ENCODE results near the gene CD58. TPM values are rescaled to one million over a fixed set of nuclear protein-coding genes. Genes with fewer than 3 reads are reported as not detected.

CD58 gene
- total RNA-seq, 8 experiments from 2014 or later, result 2.5 to 64.5 (median 12.8) TPM

- in situ Hi-C loops (cut with MboI; ENCODE audit: low pct_unique_long_range_greater_than_20kb in 2 of 9, low sequenced_read_pairs in 9 of 9, unreplicated experiment in 9 of 9), result loop anchor here in 6 of 9 experiments (10.0 to 25.0 kb wide), 5 partner anchors 328 to 678 kb away; no protein-coding TSS in a partner anchor
- 75 to 100% (median 92%) methylated on average over 1 to 3 of the region's 3 CpGs; no CpG with 5 or more reads in 4 of the 10 experiments for WGBS, 10 experiments
- Histone ChIP-seq H3K4me3 (no peak overlapping the region), H3K4me1 (replicated peaks in 1 of 2) (peaks cover 16 to 17% of the 10 kb centered on the region in 2 donors), H3K27ac (no peak overlapping the region)
- ATAC-seq (replicated peaks in 6 of 8), result no peak
Observed at GRCh38 chr1:116490588-116490987, 80.2 kb downstream of the CD58 start.

- Histone ChIP-seq H3K4me1 (replicated peaks in 1 of 2) (peaks cover 14% of the 10 kb centered on the region in 2 donors), H3K4me3 (no peak overlapping the region), H3K27ac (no peak overlapping the region)
- in situ Hi-C loops (cut with MboI; ENCODE audit: low pct_unique_long_range_greater_than_20kb in 2 of 9, low sequenced_read_pairs in 9 of 9, unreplicated experiment in 9 of 9), result loop anchor here in 7 of 9 experiments (10.0 to 25.0 kb wide), 5 partner anchors 84 to 677 kb away; no protein-coding TSS in a partner anchor
- no peak for ATAC-seq (replicated peaks in 6 of 8)
- WGBS, 10 experiments, result 51 to 96% (median 70%) methylated on average over 2 to 5 of the region's 5 CpGs; no CpG with 5 or more reads in 2 of the 10 experiments
Observed at GRCh38 chr1:116489231-116489697, 81.6 kb downstream of the CD58 start.

GRCh38 chr1:116488071-116488470, 82.8 kb downstream of the CD58 start:
- WGBS, 10 experiments, result 20 to 100% (median 79%) methylated on average over 1 to 4 of the region's 4 CpGs; no CpG with 5 or more reads in 1 of the 10 experiments
- in situ Hi-C loops (cut with MboI; ENCODE audit: low pct_unique_long_range_greater_than_20kb in 2 of 9, low sequenced_read_pairs in 9 of 9, unreplicated experiment in 9 of 9), result loop anchor here in 7 of 9 experiments (10.0 to 25.0 kb wide), 5 partner anchors 83 to 676 kb away; no protein-coding TSS in a partner anchor

GRCh38 chr1:116487583-116487982, 83.2 kb downstream of the CD58 start:
- Histone ChIP-seq H3K4me1 (replicated peaks in 1 of 2) (peaks cover 10 to 13% of the 10 kb centered on the region in 2 donors), H3K4me3 (no peak overlapping the region), H3K27ac (no peak overlapping the region)
- 83 to 100% (median 100%) methylated on average over 1 of the region's 1 CpG; no CpG with 5 or more reads in 4 of the 10 experiments for WGBS, 10 experiments
- ATAC-seq (replicated peaks in 6 of 8), result no peak
- in situ Hi-C loops (cut with MboI; ENCODE audit: low pct_unique_long_range_greater_than_20kb in 2 of 9, low sequenced_read_pairs in 9 of 9, unreplicated experiment in 9 of 9), result loop anchor here in 7 of 9 experiments (10.0 to 25.0 kb wide), 5 partner anchors 83 to 675 kb away; no protein-coding TSS in a partner anchor

More at GRCh38 chr1:116488071-116488470, 82.8 kb downstream of the CD58 start:
- ATAC-seq (replicated peaks in 6 of 8), result peak in 2 of 8 experiments; percentile 28 to 30
- Histone ChIP-seq H3K27ac (no peak overlapping the region), H3K4me1 (replicated peaks in 1 of 2) (peaks cover 10 to 13% of the 10 kb centered on the region in 2 donors), H3K4me3 (no peak overlapping the region)

- in situ Hi-C loops (cut with MboI; ENCODE audit: low pct_unique_long_range_greater_than_20kb in 2 of 9, low sequenced_read_pairs in 9 of 9, unreplicated experiment in 9 of 9), result loop anchor here in 7 of 9 experiments (10.0 to 25.0 kb wide), 5 partner anchors 82 to 675 kb away; no protein-coding TSS in a partner anchor
- peaks cover 7 to 10% of the 10 kb centered on the region in 2 donors for H3K4me1 ChIP-seq (replicated peaks in 1 of 2)
- no peak for ATAC-seq (replicated peaks in 6 of 8)
- H3K4me3 ChIP-seq, result no peak overlapping the region
- no peak overlapping the region for H3K27ac ChIP-seq
Observed at GRCh38 chr1:116487031-116487430, 83.8 kb downstream of the CD58 start.

GRCh38 chr1:116486424-116486823, 84.4 kb downstream of the CD58 start:
- Histone ChIP-seq H3K27ac (no peak overlapping the region), H3K4me1 (replicated peaks in 1 of 2) (peaks cover 4 to 5% of the 10 kb centered on the region in 2 donors), H3K4me3 (no peak overlapping the region)
- in situ Hi-C loops (cut with MboI; ENCODE audit: low pct_unique_long_range_greater_than_20kb in 2 of 9, low sequenced_read_pairs in 9 of 9, unreplicated experiment in 9 of 9), result loop anchor here in 7 of 9 experiments (10.0 to 25.0 kb wide), 5 partner anchors 82 to 674 kb away; no protein-coding TSS in a partner anchor
- 42 to 93% (median 80%) methylated on average over 1 to 3 of the region's 3 CpGs; no CpG with 5 or more reads in 2 of the 10 experiments for WGBS, 10 experiments
- peak in 2 of 8 experiments; percentile 40 to 41 for ATAC-seq (replicated peaks in 6 of 8)

- no peak for ATAC-seq (replicated peaks in 6 of 8)
- no peak overlapping the region for H3K27ac ChIP-seq
- peaks cover 3 to 5% of the 10 kb centered on the region in 2 donors for H3K4me1 ChIP-seq (replicated peaks in 1 of 2)
- no peak overlapping the region for H3K4me3 ChIP-seq
- in situ Hi-C loops (cut with MboI; ENCODE audit: low pct_unique_long_range_greater_than_20kb in 2 of 9, low sequenced_read_pairs in 9 of 9, unreplicated experiment in 9 of 9), result loop anchor here in 7 of 9 experiments (10.0 to 25.0 kb wide), 5 partner anchors 81 to 674 kb away; no protein-coding TSS in a partner anchor
- WGBS, 10 experiments, result 83 to 100% (median 94%) methylated on average over 1 to 2 of the region's 2 CpGs; no CpG with 5 or more reads in 3 of the 10 experiments
Observed at GRCh38 chr1:116485976-116486375, 84.8 kb downstream of the CD58 start.

- ATAC-seq (replicated peaks in 6 of 8), result peak; percentile 89 to 99 (median 98)
- in situ Hi-C loops (cut with MboI; ENCODE audit: low pct_unique_long_range_greater_than_20kb in 2 of 9, low sequenced_read_pairs in 9 of 9, unreplicated experiment in 9 of 9), result loop anchor here in 7 of 9 experiments (10.0 to 25.0 kb wide), 5 partner anchors 80 to 673 kb away; no protein-coding TSS in a partner anchor
- Histone ChIP-seq H3K4me1 (replicated peaks in 1 of 2) (peaks cover 3 to 5% of the 10 kb centered on the region in 2 donors), H3K4me3 (no peak overlapping the region), H3K27ac (no peak overlapping the region)
- 44 to 100% (median 58%) methylated on average over 1 to 6 of the region's 6 CpGs; no CpG with 5 or more reads in 4 of the 10 experiments for WGBS, 10 experiments
Observed at GRCh38 chr1:116485071-116485735, 85.6 kb downstream of the CD58 start.

GRCh38 chr1:116483481-116484309, 87.1 kb downstream of the CD58 start:
- no peak overlapping the region for H3K4me3 ChIP-seq
- no peak for ATAC-seq (replicated peaks in 6 of 8)
- in situ Hi-C loops (cut with MboI; ENCODE audit: low pct_unique_long_range_greater_than_20kb in 2 of 9, low sequenced_read_pairs in 9 of 9, unreplicated experiment in 9 of 9), result loop anchor here in 7 of 9 experiments (10.0 to 25.0 kb wide), 5 partner anchors 79 to 671 kb away; no protein-coding TSS in a partner anchor
- H3K27ac ChIP-seq, result no peak overlapping the region
- WGBS, 10 experiments, result 60 to 96% (median 90%) methylated on average over 3 to 11 of the region's 11 CpGs; no CpG with 5 or more reads in 3 of the 10 experiments
- peaks cover 3 to 5% of the 10 kb centered on the region in 2 donors for H3K4me1 ChIP-seq (replicated peaks in 1 of 2)

- in situ Hi-C loops (cut with MboI; ENCODE audit: low pct_unique_long_range_greater_than_20kb in 2 of 9, low sequenced_read_pairs in 9 of 9, unreplicated experiment in 9 of 9), result loop anchor here in 7 of 9 experiments (10.0 to 25.0 kb wide), 5 partner anchors 78 to 670 kb away; no protein-coding TSS in a partner anchor
- ATAC-seq (replicated peaks in 6 of 8), result no peak
- Histone ChIP-seq H3K4me3 (no peak overlapping the region), H3K27ac (no peak overlapping the region), H3K4me1 (replicated peaks in 1 of 2) (peaks cover 3 to 5% of the 10 kb centered on the region in 2 donors)
- WGBS, 10 experiments, result 83 to 100% (median 100%) methylated on average over 2 of the region's 2 CpGs; no CpG with 5 or more reads in 6 of the 10 experiments
Observed at GRCh38 chr1:116482490-116482889, 88.3 kb downstream of the CD58 start.

GRCh38 chr1:116481934-116482333, 88.9 kb downstream of the CD58 start:
- 50 to 100% (median 79%) methylated on average over 1 to 3 of the region's 3 CpGs; no CpG with 5 or more reads in 4 of the 10 experiments for WGBS, 10 experiments
- ATAC-seq (replicated peaks in 6 of 8), result no peak
- Histone ChIP-seq H3K27ac (no peak overlapping the region), H3K4me3 (no peak overlapping the region), H3K4me1 (replicated peaks in 1 of 2) (peaks cover 3 to 5% of the 10 kb centered on the region in 2 donors)
- in situ Hi-C loops (cut with MboI; ENCODE audit: low pct_unique_long_range_greater_than_20kb in 2 of 9, low sequenced_read_pairs in 9 of 9, unreplicated experiment in 9 of 9), result loop anchor here in 7 of 9 experiments (10.0 to 25.0 kb wide), 5 partner anchors 77 to 670 kb away; no protein-coding TSS in a partner anchor

GRCh38 chr1:116478621-116479020, 92.2 kb downstream of the CD58 start:
- 67 to 100% (median 77%) methylated on average over 1 to 6 of the region's 6 CpGs; no CpG with 5 or more reads in 6 of the 10 experiments for WGBS, 10 experiments
- ATAC-seq (replicated peaks in 6 of 8), result peak in 5 of 8 experiments; percentile 24 to 94 (median 65)
- in situ Hi-C loops (cut with MboI; ENCODE audit: low pct_unique_long_range_greater_than_20kb in 2 of 9, low sequenced_read_pairs in 9 of 9, unreplicated experiment in 9 of 9), result loop anchor here in 4 of 9 experiments (25.0 kb wide), 3 partner anchors 316 to 666 kb away; no protein-coding TSS in a partner anchor

More at GRCh38 chr1:116478621-116479020, 92.2 kb downstream of the CD58 start:
- H3K27ac ChIP-seq, result no peak overlapping the region
- H3K4me3 ChIP-seq, result no peak overlapping the region
- H3K4me1 ChIP-seq (replicated peaks in 1 of 2), result peaks cover 0 to 5% of the 10 kb centered on the region in 2 donors

Data from motor neuron (in vitro differentiated cells).